PC-3 (cell line): ENCODE data around the gene UBE2L3.

Experiments
- EZH2 ChIP-seq: fragments of 300-600 bp; sonication (generic); IDR thresholded peaks from one replicate; pipeline ENCODE4 v1.6.1; 2017; ENCODE audit warnings: antibody characterized with exemption, mild to moderate bottlenecking, low read length; ENCODE audit not compliant: unreplicated experiment
- EZH2phosphoT487 ChIP-seq: fragments of 300-600 bp; sonication (generic); IDR thresholded peaks from 2 replicates; pipeline ENCODE4 v1.6.1; 2018; ENCODE audit warnings: mild to moderate bottlenecking, antibody characterized with exemption, low read length, borderline replicate concordance
- TF ChIP-seq, protein P1 (sequence below): fragments of 300-600 bp; sonication (generic); conservative IDR thresholded peaks from 2 replicates; pipeline ENCODE4 v1.5.1; 2017; ENCODE audit warnings: antibody characterized with exemption, low read depth, mild to moderate bottlenecking, low read length

DNA sequence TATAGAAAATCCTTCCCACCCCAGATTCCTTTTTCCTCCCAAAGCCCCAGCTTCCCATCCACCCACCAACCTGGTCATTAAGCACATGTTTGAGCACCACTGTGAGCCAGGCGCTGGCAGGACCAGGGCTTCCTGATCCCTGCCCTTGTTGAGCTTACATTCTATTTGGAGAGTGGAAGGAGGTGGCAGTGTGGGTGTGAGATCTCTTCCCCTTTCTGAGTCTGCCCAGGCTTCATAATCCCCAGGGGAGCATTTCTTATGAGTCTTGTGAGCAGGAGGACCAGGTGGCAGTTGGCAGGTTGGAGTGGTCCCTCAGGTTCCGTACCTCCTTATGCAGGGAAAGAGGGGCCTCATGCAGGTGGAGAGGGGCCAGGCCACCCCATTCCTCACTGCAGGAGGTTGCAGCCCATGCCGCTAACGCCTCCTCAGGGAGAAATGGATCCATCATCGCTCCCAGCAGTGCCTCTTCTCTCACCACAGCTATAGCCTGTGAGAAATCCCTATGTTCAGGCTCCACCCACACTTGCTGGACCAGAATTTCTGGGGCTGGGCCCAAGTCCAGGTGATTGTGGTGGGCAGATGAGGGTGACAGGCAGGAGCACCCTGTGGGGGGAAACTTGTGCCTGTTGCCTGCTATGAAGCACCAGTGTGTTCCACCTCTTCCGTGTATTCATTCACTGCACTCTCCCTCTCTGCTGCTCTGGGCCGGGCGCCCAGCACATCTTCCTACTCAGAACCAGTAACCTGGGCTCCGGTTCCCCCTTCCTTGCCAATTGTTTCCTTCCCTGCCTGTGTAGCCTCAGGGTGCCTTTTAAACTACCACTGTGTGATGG lies 23.5 kb downstream of the UBE2L3 start:
- TF ChIP-seq EZH2 (no peak), EZH2phosphoT487 (no peak)
- TF ChIP-seq, protein P1, sequence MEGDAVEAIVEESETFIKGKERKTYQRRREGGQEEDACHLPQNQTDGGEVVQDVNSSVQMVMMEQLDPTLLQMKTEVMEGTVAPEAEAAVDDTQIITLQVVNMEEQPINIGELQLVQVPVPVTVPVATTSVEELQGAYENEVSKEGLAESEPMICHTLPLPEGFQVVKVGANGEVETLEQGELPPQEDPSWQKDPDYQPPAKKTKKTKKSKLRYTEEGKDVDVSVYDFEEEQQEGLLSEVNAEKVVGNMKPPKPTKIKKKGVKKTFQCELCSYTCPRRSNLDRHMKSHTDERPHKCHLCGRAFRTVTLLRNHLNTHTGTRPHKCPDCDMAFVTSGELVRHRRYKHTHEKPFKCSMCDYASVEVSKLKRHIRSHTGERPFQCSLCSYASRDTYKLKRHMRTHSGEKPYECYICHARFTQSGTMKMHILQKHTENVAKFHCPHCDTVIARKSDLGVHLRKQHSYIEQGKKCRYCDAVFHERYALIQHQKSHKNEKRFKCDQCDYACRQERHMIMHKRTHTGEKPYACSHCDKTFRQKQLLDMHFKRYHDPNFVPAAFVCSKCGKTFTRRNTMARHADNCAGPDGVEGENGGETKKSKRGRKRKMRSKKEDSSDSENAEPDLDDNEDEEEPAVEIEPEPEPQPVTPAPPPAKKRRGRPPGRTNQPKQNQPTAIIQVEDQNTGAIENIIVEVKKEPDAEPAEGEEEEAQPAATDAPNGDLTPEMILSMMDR: no peak
